GM19455 (cell line): Measurements from ENCODE around the gene ARHGEF28.

Experiments
- ATAC-seq: cut with Tn5 transposase; IDR thresholded peaks from one replicate; pipeline ENCODE4 v1.9.1; 2021; ENCODE audit not compliant: unreplicated experiment

The ARHGEF28 gene

DNA sequence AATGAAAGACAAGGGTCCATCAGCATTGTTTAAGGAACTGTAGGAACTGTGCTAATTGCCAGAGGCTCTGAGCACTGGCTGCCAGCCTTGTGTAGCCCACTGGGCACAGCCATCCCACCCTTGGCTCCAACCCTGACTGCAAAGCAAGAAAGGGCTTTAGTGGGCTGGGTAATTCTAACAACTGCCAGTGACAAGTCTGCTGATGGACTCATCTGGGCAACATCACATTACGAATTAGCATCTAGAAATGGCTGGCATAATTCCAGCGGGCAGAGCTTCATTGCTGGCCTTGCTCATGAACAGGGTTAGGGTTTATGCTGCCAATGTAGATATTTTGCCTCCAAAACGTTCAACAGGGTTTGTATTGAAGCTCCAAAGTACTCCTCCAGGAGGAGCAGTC is 326.9 kb downstream of the ARHGEF28 start:
- ATAC-seq = no peak

DNA sequence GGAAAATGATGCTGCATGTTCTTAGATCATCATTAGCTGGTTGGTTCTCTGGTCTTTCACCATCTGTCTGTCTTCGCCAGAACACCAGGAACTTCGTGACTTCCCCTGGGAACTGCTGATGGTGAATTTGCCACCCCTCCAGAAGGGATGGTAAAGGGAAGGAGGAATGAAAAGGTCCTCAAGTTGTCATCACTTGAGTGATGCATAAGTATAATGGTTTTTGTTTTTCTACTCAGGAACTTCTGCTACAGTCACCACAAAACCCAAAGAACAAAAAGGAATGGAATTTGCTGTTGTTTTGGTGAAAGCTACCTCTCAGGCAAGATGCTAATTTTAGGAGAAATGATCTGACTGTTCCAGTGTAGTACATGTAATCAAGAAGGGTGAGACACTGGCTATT is 328.4 kb downstream of the ARHGEF28 start:
- no peak for ATAC-seq

DNA sequence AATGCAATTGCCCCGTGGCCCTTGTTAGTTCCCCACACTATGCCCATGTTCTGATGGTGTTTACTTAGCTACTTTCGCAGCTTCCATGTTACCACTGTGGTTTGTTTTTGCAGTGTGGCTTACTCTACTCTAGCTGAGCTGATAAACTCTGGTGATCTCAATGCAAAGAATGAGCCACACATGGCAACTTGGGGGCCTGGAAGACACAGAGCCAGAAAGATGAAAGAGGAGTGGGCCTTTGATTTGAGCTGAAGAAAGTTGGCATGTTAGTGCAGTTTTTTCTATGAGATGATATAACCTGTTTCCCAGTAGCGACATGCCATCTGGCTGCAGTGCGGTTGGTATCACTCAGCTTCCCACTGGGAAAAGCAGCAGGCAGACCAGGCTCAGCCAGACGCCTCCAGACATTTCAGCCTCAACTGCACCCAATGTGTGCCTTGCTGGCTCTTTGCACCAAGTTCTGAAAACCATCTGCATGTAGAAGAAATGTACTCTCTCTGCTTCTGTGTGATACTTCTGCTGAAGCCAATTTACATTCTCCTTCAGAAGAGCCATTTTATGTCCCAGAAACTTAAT is 329.4 kb downstream of the ARHGEF28 start:
- no peak for ATAC-seq

DNA sequence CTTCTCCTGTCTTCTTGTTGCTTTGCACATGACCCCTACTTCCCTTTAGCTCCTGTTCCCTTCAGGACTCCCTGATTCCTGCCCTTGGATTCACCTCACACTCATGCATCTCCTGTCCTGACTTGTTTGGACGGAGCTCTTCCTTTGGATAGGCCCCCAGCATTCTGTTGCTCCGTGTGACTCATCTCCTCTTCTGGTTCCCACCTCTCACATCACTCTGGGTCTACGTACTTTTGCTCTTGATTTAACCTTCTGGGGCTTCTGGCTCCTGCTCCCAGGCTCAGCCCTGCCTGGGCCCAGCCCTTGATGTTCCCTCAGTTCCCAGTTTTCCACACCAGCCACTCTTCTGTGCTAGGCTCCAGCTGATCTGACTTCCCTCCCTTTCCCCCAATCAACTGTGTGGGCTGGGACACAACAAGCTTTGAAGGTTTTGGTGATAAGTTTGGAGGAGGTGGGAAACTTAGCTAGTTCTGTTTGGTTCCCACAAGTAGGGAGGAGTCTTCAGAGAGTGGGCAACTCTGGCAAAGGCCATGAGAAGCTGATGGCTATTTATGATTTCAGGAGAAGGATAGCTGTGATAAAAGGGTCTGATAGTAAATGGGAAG is 331.5 kb downstream of the ARHGEF28 start:
- ATAC-seq = no peak

DNA sequence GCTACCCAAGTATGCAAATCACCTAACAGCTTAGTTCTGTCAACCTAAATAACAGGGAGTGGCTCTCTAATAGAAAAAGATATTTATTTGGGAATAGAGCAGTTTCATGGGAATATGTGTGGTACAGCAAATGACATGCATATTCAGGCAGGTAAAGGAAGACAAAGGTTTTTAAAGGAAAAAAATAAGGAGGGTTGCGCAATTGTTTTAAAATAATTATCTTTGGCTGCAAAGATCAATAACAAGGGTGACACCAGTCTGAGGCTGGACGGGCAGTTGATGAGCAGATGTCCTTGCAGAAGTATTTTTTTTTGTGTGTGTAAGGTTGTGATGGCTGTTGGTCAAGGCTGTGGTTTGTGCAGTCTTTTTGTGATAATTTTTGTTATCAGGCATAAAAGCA is 332.0 kb downstream of the ARHGEF28 start:
- ATAC-seq = no peak

- ATAC-seq = peak; percentile 63
Measured at GRCh38 chr5:73960023-73960422, 334.0 kb downstream of the ARHGEF28 start.

DNA sequence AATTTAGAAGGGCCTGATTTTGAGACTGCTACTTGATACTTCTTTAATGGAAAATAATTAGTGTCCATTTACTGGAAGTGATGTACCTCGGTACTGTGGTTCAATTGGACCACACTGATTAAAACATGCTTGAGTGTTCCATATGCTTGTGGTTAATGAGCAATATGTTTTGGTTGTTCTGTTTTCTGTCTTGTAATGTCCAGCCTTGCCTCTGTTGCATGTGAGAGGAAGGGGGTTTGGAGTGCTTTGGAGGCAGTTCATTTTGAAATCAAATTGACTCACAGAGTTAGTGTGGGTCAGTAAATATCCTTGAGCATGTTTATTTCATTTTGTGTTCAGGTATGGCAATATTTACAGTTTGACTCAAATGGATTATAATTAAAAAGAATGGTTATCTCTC is 334.4 kb downstream of the ARHGEF28 start:
- no peak for ATAC-seq

DNA sequence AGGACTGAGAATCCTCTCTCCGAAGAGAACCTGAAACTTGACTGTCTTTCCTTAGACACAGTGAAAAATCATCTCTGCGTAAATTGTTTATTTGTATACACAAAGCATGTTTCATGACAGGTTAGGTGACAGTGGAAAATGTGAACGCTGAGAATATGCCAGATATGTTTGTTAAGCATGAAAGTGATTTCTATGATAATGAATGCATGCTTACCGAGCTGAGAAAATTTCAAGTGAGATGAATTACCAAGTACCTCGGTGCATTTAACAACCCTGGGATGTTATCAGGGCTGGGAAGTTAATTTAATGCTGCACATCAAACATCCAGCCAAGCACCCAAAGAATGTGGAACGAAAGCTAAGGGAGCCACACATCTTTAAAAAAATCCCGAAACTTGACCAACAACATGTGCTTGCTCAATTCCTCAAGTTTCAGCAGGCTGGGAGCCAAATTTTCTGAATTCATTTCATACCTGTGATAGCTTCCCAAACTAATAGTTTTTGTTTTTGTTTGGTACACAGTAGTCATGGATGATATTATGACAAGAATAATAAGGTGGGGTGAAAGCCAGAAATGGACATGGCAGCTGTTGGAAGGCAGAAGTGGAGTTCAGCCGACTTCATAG is 336.9 kb downstream of the ARHGEF28 start:
- ATAC-seq = no peak

DNA sequence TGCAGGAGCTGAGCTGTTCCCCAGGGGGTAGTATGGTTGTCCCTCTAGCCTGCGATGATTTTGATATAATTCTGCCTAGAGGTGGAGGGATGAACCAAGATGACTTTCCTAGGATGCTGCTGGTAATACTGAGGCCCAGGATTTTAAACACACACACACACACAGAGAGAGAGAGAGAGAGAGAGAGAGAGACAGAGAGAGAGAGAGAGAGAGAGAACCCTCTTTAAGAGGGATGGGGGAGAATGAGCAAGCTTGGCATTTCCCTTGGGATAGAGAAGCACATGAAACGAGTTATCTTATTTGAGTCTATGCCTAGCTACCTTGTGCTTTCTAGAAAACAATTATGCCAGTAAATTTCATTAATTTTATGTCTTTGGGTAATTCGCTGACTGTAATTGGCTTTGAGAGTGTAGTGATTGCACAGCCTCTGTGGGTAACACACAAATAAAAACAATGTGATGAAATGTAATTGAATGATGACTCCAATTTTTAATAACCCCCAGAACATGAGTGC is 338.4 kb downstream of the ARHGEF28 start:
- ATAC-seq = no peak

- no peak for ATAC-seq
Measured at GRCh38 chr5:73966451-73966850, 340.5 kb downstream of the ARHGEF28 start.

DNA sequence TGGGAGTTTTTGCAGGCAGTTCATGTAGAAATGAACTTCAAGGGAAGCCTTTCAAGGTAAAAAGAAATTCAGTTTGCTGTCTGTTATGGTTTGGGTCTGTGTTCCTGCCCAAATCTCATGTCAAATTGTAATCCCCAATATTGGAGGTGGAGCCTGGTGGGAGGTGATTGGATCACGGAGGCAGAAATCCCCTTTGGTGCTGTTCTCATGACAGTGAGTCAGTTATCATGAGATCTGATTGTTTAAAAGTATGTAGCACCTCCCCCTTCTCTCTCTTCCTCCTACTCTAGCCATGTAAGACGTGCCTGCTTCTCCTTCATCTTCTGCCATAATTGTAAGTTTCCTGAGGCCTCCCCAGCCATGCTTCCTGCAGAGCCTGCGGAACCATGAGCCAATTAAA is 341.4 kb downstream of the ARHGEF28 start:
- ATAC-seq = no peak

DNA sequence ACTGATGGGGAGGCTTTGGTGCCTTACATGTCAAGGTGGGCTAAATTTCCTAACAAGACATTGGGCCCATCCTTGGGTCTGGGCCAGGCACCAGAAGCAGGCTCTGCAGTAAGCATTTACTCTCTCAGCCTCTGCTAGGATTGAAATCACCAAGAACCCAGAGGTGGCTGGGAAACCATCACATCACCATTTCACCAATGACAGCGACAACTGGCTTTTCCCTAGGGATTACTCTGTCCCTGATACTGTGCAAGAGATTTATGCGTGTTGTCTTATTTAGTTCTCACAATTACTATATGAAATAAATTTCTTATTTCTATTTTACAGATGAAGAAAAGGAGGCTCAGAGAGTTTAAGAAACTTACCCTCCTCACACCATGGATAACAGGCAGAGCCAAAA is 342.2 kb downstream of the ARHGEF28 start:
- no peak for ATAC-seq

DNA sequence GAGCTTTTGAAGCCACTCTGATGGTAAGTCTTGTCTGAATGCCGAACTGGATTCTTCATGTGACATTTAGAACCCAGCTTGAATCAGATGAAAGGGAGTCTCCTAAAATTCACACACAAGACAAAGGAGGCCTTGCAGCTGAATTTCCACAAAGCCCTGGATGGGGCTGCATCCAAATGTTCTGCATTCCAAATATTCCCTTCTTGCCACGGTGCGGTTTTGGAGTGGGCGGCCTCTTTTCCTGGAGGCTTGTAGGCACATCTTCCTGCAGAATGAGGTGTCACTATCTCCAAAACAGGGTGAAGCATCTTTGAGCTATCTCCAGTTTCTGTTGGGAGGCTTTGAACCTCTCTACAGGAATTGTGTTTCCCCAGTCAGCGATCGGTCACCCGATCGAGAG is 342.7 kb downstream of the ARHGEF28 start:
- ATAC-seq = no peak

DNA sequence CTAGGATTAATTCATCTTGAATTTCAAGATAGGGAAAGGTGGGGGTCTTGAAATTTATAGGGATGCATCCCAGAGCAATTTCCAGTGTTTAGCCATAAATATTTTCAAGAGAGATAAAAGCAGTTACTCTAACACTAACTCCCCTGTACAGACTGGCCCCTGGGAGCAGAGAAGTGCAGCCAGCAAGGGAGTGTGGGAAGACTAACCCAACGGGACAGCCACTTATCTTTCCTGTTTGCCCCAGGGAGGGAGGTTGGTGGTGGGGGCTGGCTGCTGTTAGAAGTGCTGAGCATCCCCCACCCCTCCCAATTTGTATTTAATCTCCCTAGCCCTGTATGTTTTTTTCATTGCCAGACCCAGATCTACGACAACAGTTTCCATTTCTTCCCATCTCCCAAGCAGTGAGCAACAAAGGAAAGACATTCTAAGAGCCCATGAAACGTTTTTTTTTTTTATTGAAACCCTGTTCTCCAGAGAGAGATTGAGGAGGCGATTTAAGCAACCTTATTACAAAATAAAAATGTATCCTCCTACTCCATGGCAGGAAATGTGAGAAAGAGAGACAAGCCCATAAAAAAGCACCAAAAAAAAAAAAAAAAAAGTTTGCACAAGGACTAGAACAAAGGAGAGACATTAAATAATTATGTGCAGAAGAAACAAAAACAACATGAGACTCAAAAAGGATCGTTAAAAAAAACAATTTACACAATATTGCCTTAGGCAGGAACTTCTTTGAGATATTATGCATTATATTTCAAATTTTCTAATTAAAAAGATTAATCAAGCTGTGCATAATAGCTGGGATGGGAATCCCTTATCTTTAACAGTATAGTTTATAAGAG is 343.4 kb downstream of the ARHGEF28 start:
- no peak for ATAC-seq

DNA sequence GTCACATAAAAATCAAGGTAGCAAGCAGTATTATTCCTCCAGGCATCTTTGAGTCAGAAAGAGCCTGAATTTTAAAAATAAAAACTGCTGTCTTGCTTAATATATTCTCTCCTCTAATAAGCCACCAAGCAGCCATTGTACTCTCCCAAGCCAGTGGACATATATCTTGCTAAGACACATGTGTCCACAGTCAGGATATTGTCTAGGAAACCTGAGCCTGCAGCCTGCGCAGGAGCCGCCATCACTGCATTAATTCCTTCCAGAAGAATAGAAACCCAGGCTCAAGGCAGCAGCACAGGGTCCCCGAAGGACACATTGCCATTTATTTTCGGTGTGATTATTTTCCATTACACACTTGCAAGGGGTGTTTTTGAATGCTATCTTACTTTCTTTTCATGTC is 345.3 kb downstream of the ARHGEF28 start:
- no peak for ATAC-seq

DNA sequence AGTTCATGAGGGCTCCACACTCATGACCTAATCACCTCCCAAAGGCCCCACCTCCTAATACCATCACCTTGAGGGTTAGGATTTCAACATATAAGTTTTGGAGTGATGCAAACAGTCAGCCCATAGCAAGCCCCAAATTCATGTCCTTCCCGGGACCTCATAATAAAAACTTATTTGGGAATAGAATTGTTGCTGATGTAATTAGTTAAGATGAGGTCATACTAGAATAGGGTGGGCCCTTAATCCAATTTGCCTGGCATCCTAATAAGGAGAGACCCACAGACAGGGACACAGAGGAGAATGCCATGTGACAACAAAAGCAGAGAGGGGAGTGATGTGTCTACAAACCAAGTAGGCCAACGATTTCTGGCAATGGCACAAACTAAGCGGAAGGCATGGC is 347.1 kb downstream of the ARHGEF28 start:
- no peak for ATAC-seq

GRCh38 chr5:73974871-73975360 is 348.9 kb downstream of the ARHGEF28 start:
- no peak for ATAC-seq

DNA sequence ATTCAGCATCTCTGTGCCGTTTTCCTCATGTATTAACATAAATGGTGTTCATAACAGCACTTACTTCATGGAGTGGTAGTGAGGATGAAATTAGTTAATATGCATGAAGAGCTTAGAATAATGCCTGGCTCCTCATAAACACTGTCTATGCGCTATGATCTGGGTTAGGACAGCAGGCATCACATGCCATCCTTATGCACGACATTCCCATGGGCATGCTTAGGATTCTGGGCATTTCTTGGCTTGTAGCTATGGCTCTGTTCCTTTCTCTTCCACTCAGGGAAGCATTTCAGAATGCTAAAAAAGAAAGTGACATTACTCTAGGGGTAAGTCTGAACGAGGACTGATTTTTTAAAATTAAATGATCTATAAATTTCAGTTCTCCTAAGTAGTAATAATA is 349.8 kb downstream of the ARHGEF28 start:
- ATAC-seq = no peak

DNA sequence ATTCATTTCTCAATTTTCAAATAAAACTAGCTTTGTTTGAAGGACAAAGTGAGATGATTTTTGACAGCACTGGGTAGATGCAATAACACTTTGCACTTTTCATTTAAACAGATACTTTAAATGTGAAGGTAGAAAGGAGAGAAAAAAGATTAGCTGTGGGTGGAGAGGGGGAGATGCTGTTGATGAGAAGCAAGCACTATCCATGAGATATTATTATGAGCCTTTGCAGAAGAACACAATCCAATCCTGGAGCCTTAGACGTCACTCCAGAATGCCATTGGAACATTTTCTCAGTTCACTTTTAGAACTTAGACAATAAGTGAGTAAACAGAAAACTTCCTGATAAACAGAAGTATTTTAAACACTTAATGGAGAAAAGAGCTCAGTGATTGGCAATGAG is 351.1 kb downstream of the ARHGEF28 start:
- no peak for ATAC-seq

- ATAC-seq = no peak
Measured at GRCh38 chr5:73979321-73979720, 353.3 kb downstream of the ARHGEF28 start.

- ATAC-seq = no peak
Measured at GRCh38 chr5:73981704-73982103, 355.7 kb downstream of the ARHGEF28 start.

DNA sequence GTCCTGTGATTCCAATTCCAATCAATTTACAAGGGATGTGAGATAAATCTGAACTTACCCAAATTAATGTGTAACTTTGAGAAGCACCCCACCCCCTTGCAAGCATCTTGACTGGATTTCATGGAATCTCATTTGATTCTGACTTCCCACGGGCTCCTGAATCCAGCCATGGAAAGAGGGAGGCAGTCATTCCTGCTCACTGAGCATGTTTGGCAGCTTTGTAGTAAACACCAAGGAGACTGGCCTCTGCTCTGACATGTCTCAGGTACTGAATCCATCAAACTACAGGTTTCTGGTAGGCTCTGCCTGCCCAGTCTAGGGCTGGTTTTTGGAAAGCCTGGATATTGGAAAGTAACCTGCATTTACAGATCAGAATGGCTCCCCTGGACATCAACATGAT is 357.6 kb downstream of the ARHGEF28 start:
- ATAC-seq = no peak
